HG02970 (cell line): ENCODE data around the gene MED15.
"Not testable (repeated sequence)": the region's sequence is repeated elsewhere in the genome, so short reads cannot be mapped to it uniquely, and the experiment has no call there.

Experiments
- ATAC-seq: cut with Tn5 transposase; IDR thresholded peaks from one replicate; pipeline ENCODE4 v1.9.1; 2021; ENCODE audit warnings: mild to moderate bottlenecking, moderate library complexity, moderate number of reproducible peaks; ENCODE audit not compliant: unreplicated experiment, low FRiP score

Gene MED15

DNA sequence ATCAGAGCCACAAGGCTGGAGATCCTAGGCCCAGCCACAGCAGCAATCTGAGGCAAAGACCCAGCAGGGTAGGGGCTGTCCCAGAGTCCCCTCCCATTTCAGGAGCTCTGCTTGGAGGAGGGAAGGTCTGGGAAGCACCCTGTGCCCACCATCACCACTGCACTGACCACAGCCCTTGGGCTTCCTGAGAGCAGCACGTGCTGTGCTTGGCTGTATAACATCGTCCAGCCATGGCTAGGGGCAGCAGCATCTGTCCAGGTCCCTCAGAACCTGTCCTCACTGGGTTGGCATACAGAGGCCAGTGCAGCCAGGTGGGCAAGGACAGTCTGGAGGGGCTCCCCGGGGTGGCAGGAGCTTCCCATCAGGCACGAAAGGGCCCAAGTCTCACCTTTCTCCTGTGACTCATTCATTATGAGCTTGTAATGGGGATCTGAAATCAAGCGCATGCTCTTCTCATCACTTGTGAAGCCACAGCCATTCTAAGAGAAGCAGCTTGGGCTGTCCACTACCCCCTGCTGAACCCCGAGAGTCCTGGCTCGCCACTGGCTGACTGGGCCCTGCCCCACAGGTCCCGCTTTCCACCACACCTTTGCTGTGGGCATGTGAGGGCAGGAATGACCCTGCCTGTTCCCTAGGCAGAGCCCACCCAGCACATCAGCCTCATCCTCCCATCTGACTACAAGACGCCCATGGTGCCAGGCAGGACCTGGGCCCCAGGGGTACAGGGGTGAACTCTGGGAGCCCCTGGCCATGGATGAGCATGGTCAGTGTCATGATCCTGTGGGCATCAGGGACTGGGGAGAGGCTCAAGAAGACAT is 83.3 kb downstream of the MED15 start:
- no peak for ATAC-seq

DNA sequence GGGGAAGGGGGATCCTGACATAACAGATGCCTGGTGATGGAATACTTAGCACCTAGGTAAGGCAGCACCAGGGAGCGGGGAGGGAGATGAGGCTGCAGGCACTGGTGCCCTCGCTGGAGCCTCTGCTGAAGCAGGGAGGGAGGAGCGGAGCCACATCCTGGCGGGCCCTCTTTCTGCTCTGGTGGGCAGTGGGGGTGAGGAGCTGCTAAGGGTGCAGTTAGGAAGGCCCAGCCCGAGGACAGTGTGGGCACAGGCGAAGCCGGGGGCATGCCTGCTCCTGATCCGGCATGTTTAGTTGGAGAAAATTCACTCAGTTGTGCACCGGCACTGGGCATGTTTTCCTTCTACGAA is 83.9 kb downstream of the MED15 start:
- no peak for ATAC-seq

DNA sequence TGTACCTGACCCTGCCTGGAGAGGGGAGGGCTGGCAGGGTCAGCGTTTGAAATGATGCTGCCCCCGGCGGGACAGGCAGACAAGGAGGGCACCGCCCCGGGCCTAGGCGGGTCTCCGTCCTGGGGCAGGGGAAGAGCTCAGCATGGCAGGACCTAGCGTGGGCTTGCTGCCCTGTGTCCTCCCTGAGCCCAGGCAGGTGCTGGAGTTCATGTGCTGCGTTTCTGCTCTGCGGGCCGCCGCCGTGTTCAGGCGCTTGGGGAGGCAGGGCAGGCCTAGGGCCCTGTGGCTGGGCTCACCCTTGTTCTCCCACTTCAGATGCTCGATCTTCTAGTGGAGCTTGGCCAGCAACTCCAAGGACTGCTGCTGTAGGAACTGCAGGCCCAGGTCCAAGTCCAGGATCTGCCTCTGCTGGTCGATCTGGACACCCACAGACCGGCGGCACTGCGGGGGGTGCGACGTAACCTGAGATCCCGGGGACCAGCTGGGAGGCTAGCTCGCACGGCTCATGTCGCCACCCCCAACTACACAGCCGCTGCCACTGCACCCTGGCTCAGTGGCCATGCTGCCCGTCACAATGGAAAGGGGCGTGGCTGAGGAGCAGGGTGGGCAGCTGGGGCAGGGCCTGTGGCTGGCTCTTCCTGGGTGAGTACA is 84.4 kb downstream of the MED15 start:
- ATAC-seq = no peak

DNA sequence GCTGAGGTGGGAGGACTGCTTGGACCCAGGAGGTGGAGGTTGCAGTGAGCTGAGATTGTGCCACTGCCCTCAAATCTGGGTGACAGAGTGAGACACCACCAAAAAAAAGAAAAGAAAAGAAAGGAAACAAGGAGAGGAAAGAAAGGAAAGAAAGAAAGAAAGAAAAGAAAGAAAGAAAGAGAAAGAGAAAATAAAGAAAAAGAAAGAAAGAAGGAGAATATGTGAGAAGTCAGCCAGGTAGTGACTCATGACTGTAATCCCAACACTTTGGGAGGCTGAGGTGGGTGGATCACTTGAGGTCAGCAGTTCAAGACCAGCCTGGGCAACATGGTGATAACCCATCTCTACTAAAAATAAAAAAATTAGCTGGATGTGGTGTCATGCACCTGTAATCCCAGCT is 86.6 kb downstream of the MED15 start:
- not testable (repeated sequence) for ATAC-seq

DNA sequence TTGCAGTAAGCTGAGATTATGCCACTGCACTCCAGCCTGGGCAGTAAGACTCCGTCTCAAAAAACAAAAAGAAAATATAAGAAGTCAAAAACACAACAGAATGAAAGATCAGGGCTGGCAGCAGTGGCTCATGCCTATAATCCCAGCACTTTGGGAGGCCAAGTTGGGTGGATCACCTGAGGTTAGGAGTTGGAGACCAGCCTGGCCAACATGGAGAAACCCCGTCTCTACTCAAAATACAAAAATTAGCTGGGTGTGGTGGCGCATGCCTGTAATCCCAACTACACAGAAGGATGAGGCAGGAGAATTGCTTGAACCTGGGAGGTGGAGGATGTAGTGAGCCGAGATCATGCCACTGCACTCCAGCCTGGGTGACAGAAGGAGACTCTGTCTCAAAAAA is 87.1 kb downstream of the MED15 start:
- not testable (repeated sequence) for ATAC-seq

DNA sequence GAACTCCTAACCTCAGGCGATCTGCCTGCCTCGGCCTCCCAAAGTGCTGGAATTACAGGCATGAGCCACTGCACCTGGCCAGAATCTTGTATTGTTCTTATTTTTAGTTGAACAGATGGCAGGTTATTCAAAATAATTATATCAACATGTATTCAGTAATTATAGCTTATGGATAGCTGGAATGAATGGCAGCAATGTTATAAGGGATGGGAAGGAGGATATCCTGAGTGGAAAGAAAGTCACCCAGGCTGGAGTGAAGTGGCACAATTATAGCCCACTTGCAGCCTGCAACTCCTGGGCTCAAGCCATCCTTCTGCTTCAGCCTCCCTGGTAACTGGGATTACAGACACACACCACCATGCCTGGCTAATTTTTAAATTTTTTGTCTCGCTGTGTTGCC is 88.1 kb downstream of the MED15 start:
- no peak for ATAC-seq

DNA sequence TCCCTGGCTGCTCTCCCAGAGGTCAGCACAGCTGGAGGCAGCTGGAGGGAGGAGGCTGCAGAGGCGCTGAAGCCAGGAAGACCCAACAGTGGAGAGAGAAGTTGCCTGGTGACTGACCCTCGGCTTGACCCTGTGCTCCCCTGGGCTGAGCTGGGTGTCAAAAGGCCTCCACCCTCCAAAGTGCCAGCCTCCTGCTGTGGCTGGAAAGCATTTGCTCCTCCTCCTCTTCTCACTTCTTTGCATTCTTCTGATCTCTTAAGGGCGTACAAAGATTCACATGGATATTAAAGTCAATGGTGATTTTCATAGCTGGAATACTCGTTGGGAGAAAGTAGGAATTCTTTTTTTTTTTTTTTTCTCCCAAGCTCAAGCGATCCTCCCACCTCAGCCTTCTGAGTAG is 91.7 kb downstream of the MED15 start:
- ATAC-seq = no peak

DNA sequence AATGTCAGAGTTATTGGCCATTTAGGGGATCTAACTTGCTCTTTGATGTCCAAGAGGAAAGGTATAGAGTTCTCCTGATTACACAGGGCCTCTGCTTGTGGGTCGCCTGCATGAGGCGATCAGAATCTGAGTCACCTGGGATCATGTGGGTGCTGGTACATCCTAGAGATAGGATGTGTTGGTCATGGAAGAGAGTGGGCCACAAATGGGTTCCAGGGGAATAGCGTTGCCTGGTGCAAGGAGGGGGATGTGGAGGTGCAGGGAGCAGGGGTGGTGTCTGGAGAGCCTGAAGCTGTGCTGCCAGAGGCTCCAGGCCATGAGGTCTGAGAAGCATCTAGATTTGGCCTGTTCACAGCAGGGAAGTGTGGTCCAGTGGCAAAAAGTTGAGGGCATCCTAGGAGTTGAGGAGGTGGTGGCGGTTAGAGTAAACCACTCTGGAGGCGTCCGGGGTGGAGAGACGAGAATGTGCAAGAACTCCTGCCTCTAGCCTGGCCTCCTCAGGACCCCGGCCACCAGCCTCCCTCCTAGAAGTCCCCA is 92.8 kb downstream of the MED15 start:
- ATAC-seq = no peak

DNA sequence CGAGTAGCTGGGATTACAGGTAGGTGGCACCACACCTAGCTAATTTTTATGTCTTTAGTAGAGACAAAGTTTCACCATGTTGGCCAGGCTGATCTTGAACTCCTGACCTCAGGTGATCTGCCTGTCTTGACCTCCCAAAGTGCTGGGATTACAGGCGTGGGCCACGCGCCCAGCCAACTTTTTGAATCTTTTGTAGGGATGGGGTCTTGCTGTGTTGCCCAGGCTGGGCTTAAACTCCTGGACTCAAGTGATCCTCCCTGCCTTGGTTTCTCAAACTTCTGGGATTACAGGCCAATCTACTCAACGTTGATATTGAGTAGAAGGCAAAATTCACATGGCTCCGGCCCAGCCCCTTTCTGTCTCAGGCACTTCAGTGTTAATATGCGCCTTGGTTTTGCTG is 93.9 kb downstream of the MED15 start:
- ATAC-seq = no peak

DNA sequence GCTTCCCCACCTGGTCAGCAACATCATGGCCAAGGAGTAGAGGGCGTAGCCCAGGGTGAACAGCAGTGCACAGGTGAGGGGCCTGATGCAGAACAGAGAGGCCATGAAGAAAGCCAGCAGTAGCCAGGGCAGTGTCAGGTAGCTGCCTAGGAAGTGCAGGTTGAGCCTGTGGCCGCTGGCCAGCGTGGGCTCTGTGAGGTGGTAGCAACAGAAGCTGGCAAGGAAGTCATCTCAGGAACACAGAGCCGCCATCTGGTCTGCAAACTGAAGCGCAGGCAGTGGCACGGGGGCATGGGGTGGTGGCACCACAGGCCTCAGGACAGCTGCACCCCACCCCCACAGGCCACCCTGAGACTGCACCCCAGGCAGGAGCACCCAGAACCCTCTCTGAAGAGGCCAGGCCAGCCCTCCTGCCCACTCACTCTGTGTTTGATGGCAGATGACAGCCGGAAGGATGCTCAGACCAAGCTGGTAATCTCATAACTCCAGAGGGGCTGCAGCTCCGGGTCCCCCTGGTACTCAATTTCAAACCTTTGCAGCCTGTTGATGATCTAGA is 95.3 kb downstream of the MED15 start:
- ATAC-seq = no peak

DNA sequence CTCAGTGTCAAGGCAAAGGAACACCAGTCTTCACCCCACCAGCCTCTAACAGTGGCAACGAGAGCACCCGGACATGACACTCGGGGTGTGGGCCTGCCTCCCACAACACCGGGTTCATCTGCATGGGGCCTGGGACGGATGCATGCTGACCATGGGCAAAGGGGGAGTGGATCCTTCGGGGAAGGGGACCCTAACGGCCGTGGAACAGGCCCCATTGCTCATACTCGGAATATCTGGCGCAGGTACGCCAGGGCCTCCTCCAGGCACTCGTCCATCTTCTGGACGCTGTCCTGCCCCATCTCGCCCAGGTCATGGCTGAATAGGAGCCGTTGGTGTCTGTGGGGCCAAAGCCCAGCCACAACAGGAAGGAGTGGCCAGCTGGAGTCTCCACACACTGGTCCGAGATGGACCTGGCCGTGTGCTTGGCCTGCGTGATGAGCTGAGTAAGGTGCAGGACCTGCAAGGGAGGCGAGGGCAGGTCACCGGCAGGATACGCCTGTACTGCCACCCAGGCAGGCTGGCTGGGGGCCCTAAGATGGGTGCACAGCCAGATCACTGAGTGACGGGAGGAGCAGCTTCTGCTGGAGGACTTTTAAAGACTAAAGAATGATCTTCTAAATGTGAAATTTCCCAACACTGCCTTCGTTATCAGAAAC is 96.8 kb downstream of the MED15 start:
- ATAC-seq = no peak

DNA sequence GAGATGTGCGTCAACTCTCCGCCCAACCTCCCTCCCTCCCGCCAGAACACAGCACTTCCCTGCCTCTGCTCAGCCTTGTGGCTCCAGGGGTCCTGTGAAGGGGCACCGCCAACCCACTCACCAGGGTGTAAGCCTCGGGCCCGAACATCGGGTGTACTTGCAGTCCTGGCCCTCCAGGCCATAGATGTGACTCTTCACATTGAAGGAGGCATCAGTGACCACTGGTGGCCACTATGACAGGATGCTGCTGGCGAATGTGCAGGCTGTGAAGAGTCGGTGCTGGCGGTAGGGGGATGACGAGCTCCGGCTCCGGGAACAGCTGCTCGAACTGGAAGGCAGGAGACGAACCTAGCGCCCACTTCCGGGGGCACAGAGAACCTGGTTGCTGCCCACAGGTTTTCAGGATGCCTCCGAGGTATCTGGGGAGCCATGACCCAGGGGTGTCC is 97.4 kb downstream of the MED15 start:
- no peak for ATAC-seq

DNA sequence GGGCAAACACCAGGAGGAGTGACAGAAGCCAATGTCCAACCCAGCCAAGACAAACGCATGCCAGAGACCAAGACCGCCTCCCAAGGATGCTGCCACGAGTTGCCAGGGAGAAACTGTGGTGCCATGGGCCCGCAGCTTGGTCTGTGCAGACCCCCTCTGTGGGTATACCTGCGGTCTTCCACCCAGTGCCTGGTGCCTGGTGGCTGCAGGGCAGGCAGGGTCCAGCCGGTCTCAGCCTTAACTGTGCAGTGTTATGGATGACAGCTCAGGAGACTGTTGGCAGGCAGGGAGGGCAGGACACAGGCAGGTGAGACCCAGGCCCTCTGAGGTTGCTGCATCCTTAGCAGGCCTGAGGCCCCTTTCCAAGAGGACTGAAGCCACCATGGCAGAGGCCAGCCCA is 97.9 kb downstream of the MED15 start:
- ATAC-seq = no peak

DNA sequence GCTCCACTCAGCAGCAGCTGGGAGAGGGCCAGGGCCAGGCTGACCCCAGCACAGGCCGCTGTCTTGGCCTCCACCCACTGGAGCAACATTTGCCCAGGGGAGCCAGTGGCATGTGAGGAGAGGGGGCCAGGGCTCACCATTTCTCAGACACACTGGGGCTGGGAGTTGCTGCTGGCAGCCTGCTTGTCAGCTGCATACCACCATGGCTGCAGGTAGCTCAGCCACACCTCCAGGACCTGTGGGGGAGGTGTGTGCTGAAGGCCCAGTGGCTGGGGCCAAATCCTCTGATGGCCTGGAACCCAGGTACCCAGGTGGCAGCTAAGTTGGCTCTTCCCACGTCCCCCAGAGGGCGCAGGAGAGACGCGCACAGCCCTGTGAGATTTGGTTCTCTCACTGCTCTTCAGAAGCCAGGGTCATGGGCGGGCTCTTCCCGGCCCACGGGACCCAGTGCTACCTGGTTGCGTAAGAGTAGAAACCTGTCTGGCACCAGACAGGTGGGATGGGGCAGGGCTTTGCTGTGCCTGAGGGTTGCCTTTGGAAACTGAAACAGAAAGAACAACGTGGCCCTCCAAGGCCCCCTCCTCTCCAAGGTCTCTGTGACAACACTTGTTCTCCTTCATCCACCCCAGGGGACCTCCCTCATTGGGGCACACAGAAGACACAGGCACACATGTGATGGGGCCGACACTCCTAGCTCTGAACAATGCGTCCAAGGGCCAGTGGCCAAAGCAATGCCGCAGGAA is 98.8 kb downstream of the MED15 start:
- ATAC-seq = peak; percentile 55

DNA sequence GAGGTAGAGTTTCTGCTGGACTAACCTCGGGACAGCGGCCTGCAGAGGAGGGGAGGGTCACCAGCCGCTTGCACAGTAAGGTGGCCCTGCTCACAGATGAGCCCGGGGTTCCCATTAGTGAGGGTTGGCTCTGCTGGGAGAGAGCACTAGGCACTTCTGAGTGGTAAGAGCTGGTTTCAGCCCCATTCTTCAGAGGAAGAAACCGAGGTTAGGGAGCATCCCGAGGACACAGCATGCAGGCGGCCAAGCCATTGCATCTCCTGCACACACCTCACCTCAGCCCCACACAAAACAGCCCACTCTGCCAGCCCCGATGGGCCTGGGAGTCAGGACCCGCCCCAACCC is 99.3 kb downstream of the MED15 start:
- ATAC-seq = no peak

DNA sequence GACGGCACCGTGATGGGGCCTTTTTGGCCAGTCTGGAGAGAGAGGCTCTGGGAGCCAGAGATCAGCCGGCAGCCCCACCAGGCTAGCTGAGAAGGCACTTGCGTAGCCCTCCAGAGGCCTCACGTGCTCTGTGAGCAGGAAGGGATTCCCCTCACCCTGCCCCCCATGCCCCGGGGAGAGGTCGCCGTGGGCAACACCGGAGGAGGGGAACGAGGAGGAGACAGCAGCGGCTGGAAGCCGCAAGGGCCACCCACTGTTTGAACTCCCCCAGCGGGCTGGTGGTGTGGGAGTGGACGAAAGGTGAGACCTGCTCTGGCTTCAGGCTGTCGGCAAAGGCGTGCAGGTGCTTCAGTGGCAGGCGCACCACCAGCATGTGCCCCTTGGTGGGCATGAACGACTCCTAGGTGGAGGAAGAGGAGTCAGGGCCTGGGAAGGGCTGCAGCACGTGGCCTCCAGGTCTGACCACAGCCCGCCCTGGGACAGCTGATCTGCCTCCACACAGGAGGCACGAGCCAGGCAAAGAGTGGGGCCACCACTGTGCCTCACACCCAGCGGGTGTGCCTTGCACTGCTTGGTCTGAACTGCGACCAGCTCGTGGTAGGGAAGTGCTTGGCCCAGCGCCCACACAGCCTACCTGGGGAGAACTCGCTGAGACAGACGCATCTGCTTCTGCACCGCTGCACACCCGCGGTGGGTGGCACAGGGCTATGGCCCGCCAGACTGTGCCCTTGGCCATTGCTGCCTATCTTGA is 99.9 kb downstream of the MED15 start:
- no peak for ATAC-seq

DNA sequence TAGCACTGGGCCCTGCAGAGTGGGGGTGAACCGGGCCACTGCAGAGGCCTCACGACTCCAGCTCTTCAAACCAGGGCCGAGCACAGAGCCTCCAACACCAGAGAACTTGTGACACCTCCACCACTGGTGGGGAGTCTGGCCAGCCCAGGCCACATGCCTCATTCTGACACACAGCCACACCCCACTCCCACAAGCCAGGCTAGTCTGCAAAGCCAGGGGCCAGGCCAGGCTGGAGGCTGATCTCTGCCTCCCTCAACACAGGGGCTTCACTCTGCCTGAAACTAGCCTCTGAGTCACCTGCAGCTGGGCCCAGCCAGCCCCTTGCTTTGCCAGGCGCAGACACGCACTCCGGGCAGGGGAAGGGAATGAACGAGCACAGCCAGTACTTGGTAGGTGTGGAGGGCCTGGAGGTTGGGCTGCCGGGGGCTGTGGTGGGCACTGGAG is 102.9 kb downstream of the MED15 start:
- no peak for ATAC-seq

DNA sequence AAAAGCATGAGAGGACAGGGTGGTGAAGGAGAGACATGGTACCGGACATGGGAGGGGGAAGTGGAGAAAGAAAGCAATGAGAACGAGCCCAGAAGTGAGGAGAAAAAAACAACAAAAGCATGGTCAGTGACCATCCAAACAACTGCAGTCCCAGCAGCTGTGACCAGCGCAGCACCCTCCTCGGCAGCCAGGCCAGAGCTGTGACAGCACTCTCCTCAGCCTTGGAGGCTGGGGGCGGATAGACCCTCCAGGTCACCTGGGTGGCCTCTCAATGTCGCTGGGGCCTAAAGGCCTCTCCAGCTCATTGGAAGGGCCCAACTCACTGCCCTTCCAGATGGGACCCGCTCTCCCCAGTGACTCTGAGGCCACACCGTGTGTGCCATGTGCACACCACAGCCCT is 103.3 kb downstream of the MED15 start:
- ATAC-seq = no peak

DNA sequence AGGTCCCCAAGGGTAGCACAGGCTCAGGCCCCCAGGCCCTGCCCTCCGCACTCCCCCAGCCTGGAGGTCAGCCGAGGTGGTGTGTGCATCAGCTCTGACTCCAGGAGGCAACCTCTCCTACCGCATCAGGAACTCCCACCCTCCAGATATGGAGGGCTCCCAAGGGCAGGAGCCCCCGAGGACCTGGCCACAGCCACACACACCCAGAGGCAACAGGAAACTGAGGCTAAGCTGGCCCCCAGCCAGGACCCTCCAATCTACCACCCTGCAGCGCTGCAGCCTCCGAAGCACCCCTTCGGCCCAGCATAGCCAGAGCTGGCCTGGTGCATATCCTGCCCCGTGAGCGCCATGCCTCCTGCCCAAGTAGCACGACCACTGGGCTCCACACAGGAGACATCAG is 104.0 kb downstream of the MED15 start:
- ATAC-seq = no peak

DNA sequence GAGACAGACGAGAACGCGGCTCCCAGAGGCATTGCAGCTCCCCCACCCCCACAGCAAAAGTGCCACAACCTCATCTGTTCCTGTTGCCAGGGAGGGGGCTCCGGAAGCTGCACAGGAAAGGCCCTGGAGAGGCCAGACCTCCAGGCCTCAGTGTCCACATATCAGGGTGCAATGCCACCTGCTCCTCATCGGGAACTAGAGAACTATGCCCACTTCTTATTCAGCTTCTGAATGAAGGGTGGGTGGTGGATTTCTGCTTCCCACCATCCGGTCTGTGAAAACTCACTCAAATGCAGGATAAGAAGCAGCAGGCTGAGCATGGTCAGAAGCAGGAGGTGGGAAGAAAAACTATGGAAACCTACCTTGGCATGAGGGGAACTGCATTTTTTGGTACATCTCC is 105.9 kb downstream of the MED15 start:
- no peak for ATAC-seq
